ENCODE measurements around the gene SLC43A1. TPM values are rescaled to one million over a fixed set of nuclear protein-coding genes. Genes with fewer than 3 reads are reported as not detected.

The SLC43A1 gene
- total and polyA plus RNA-seq, 4 donors, result 85.6 to 171 (median 107) TPM

DNA sequence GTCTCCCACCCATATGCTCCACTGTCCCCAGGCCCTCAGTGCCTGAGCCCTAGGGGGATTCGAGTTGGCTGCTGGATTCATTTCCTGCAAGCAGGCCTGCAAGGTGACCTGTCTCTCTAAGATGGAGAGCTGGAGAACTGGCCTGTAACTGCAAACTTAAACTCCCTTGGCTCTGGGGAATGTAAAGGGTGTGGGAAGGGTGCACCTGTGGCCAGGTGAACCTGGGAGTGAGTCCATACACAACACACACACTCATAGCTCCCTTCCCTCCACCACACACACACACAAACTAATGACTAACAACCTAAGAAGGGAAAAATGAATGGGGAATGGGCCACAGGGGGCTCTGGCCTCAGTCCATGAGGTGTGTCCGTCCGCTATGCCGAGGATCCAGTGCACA is 36.4 kb upstream of the SLC43A1 start:
- peaks cover 11 to 68% (median 46%) of the 10 kb centered on the region in 4 donors for H3K36me3 ChIP-seq (ENCODE audit: control insufficient read depth in 4 of 4, insufficient read depth in 3 of 4, low read depth in 1 of 4, low read length in 3 of 4)
- no peak overlapping the region for H3K27ac ChIP-seq (ENCODE audit: low read depth in 1 of 2, low read length in 2 of 2)
- H3K4me3 ChIP-seq (ENCODE audit: low read depth in 1 of 3, low read length in 3 of 3), result no peak overlapping the region
- H3K4me1 ChIP-seq (ENCODE audit: control insufficient read depth in 4 of 4, insufficient read depth in 4 of 4, low read length in 3 of 4), result peaks cover 0 to 10% (median 5%) of the 10 kb centered on the region in 4 donors
- no peak for DNase-seq (ENCODE audit: low spot score)
- no peak overlapping the region for H3K9ac ChIP-seq (ENCODE audit: low read depth in 1 of 2, low read length in 2 of 2)
- no peaks in the 10 kb centered on the region for H3K9me3 ChIP-seq (ENCODE audit: control insufficient read depth in 4 of 4, low read length in 3 of 4)
- TF ChIP-seq NR2F2 (IDR thresholded peaks at IDR 0.05) (no peak), FOXA1 (IDR thresholded peaks at IDR 0.05) (no peak), SP1 (IDR thresholded peaks at IDR 0.05) (no peak), FOXA2 (IDR thresholded peaks at IDR 0.05) (no peak), MAX (IDR thresholded peaks at IDR 0.05) (no peak), JUND (IDR thresholded peaks at IDR 0.05) (no peak), GABPA (IDR thresholded peaks at IDR 0.05 in 1 of 2, conservative IDR thresholded peaks at IDR 0.05 in 1 of 2) (no peak), RAD21 (IDR thresholded peaks at IDR 0.05) (no peak), REST (IDR thresholded peaks at IDR 0.05) (no peak), RXRA (IDR thresholded peaks at IDR 0.05) (no peak), HNF4G (IDR thresholded peaks at IDR 0.05) (no peak), HNF4A (conservative IDR thresholded peaks at IDR 0.05) (no peak), TAF1 (conservative IDR thresholded peaks at IDR 0.05) (no peak)
- TF ChIP-seq, protein P1, sequence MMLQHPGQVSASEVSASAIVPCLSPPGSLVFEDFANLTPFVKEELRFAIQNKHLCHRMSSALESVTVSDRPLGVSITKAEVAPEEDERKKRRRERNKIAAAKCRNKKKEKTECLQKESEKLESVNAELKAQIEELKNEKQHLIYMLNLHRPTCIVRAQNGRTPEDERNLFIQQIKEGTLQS (IDR thresholded peaks at IDR 0.05), result no peak
- TF ChIP-seq, protein P2, sequence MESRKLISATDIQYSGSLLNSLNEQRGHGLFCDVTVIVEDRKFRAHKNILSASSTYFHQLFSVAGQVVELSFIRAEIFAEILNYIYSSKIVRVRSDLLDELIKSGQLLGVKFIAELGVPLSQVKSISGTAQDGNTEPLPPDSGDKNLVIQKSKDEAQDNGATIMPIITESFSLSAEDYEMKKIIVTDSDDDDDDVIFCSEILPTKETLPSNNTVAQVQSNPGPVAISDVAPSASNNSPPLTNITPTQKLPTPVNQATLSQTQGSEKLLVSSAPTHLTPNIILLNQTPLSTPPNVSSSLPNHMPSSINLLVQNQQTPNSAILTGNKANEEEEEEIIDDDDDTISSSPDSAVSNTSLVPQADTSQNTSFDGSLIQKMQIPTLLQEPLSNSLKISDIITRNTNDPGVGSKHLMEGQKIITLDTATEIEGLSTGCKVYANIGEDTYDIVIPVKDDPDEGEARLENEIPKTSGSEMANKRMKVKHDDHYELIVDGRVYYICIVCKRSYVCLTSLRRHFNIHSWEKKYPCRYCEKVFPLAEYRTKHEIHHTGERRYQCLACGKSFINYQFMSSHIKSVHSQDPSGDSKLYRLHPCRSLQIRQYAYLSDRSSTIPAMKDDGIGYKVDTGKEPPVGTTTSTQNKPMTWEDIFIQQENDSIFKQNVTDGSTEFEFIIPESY (IDR thresholded peaks at IDR 0.05), result no peak
- TF ChIP-seq, protein P3, sequence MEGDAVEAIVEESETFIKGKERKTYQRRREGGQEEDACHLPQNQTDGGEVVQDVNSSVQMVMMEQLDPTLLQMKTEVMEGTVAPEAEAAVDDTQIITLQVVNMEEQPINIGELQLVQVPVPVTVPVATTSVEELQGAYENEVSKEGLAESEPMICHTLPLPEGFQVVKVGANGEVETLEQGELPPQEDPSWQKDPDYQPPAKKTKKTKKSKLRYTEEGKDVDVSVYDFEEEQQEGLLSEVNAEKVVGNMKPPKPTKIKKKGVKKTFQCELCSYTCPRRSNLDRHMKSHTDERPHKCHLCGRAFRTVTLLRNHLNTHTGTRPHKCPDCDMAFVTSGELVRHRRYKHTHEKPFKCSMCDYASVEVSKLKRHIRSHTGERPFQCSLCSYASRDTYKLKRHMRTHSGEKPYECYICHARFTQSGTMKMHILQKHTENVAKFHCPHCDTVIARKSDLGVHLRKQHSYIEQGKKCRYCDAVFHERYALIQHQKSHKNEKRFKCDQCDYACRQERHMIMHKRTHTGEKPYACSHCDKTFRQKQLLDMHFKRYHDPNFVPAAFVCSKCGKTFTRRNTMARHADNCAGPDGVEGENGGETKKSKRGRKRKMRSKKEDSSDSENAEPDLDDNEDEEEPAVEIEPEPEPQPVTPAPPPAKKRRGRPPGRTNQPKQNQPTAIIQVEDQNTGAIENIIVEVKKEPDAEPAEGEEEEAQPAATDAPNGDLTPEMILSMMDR (IDR thresholded peaks at IDR 0.05; ENCODE audit: low read depth, low read length, missing input control), result no peak
- 95% methylated on average over 4 of the region's 4 CpGs for WGBS
- no peaks in the 10 kb centered on the region for H3K27me3 ChIP-seq (ENCODE audit: control insufficient read depth in 4 of 4, insufficient read depth in 4 of 4, low read length in 3 of 4)

- H3K9ac ChIP-seq (ENCODE audit: low read depth in 1 of 2, low read length in 2 of 2), result no peak overlapping the region
- H3K9me3 ChIP-seq (ENCODE audit: control insufficient read depth in 4 of 4, low read length in 3 of 4), result no peaks in the 10 kb centered on the region
- H3K4me3 ChIP-seq (ENCODE audit: low read depth in 1 of 3, low read length in 3 of 3), result no peak overlapping the region
- peaks cover 13 to 59% (median 43%) of the 10 kb centered on the region in 4 donors for H3K36me3 ChIP-seq (ENCODE audit: control insufficient read depth in 4 of 4, insufficient read depth in 3 of 4, low read depth in 1 of 4, low read length in 3 of 4)
- H3K4me1 ChIP-seq (ENCODE audit: control insufficient read depth in 4 of 4, insufficient read depth in 4 of 4, low read length in 3 of 4), result peaks cover 0 to under 1% (median 0%) of the 10 kb centered on the region in 4 donors
- 90% methylated on average over 8 of the region's 8 CpGs for WGBS
- DNase-seq (ENCODE audit: low spot score), result no peak
- H3K27me3 ChIP-seq (ENCODE audit: control insufficient read depth in 4 of 4, insufficient read depth in 4 of 4, low read length in 3 of 4), result no peaks in the 10 kb centered on the region
- no peak overlapping the region for H3K27ac ChIP-seq (ENCODE audit: low read depth in 1 of 2, low read length in 2 of 2)
- TF ChIP-seq SP1 (IDR thresholded peaks at IDR 0.05) (no peak), EGR1 (IDR thresholded peaks at IDR 0.05; ENCODE audit: low read depth in 2 of 2) (no peak), FOXA1 (IDR thresholded peaks at IDR 0.05) (no peak), REST (IDR thresholded peaks at IDR 0.05) (no peak), JUND (IDR thresholded peaks at IDR 0.05) (no peak), YY1 (IDR thresholded peaks at IDR 0.05) (no peak), MAX (IDR thresholded peaks at IDR 0.05) (no peak), FOXA2 (IDR thresholded peaks at IDR 0.05) (no peak), RXRA (IDR thresholded peaks at IDR 0.05) (no peak), HNF4G (IDR thresholded peaks at IDR 0.05) (no peak)
- TF ChIP-seq, protein P3 (IDR thresholded peaks at IDR 0.05; ENCODE audit: low read depth, low read length, missing input control), result no peak
Observed at GRCh38 chr11:57549983-57550382, 34.5 kb upstream of the SLC43A1 start.

Data from liver (tissue), 9 donors.